GM21723 (cell line): ENCODE measurements around the gene TP53BP2.

Experiments
- ATAC-seq: cut with Tn5 transposase; IDR thresholded peaks from one replicate; pipeline ENCODE4 v1.9.1; 2021; ENCODE audit warnings: mild to moderate bottlenecking, moderate library complexity; ENCODE audit not compliant: unreplicated experiment

The TP53BP2 gene

DNA sequence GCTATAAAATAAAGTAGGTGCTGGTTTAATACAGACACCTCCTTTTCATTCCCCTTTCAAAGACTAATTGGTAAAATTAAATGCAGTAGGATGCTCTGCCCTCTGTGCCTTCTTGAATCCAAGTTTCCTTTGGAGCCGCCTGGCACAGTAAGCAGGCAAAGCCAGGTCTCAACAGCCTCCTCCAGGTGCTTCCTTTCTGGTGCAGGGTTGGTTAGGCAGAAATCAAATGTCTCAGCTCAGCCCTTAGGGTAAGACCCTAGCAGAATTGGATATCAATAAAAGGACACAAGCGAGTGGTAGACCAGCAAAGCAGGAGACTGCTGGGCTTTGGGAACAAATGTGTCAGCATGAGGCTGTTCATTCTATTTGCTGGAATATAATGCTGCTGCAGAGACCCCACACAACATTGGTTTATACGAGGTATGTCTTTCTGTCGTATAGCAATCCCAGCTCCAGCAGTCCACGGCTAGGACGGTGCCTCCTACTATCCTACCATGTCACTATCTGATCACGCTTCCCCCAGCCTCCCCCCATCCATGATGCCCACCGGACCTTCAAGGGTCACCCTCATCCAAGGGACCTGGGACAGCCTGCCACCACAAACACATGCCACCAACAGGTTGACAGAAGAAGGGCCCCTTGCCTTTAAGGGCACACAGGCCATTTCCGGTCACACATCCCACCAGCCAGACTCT, 75.0 kb downstream of the TP53BP2 start:
- no peak for ATAC-seq

DNA sequence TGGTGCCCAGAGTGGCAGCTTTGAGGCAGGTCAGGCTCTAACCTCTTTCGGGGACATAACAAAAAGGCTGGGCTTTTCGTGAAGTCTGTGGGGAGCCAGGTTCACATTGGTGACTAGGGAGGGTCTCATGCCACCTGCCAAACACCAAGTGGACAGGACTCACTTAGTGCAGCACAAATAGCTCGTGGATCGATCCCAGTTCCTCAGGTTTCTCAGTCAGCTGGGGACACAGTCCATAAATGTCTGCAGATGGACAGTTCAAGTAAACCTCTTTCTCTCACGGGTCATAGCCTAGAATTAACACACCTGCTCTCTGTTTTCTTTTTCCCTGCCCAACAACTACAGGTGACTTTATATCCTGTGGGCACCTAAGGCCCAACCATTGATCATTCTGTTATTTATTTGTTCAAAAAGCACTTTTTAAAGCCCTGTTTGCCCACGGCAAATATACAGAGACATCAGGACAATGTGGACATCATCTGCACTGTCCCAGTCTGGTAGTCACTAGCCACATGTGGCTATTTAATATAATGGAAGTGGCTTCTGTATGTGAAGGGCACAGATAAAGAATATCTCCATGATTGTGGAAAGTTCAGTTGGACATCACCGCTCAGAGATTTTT, 79.9 kb downstream of the TP53BP2 start:
- ATAC-seq, result no peak

- ATAC-seq, result no peak
Observed at GRCh38 chr1:223765036-223765718, 80.6 kb downstream of the TP53BP2 start.

DNA sequence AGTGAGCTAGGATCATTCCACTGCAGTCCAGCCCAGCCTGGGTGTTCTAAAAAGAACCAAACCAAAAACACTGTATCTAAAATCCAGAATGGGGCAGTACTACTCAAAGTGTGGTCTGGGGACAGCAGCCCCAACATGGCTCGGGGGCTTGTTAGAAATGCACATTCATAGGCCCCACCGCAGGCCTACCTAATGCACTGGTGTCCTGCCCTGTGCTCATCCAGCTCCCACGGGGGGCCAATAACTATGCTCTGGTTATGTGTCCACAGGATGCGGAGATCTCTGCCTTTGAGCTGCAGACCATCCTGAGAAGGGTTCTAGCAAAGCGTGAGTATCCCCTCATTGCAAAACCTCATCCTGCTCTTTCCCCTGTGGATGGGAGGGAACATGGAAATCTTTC, 81.9 kb downstream of the TP53BP2 start:
- ATAC-seq, result no peak

DNA sequence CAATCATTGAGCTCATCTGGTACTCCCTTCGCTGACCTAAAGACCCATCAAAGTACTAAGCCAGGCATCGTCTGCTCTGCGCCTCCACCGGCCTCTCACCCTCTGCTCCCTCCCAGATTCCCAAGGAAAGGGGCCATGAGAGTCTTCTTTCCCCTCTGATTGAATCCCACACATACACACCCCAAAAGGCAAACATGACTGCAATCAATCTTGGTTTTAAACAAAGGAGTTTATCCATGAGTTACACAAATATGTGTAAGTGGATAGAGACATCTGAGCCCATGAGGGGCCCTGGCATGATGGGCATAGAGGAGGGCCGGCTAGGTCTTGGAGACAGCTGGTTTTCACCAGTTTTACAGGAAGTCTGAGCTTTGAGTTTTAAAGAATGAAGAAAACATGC, 82.5 kb downstream of the TP53BP2 start:
- no peak for ATAC-seq

GRCh38 chr1:223761411-223761810, 84.3 kb downstream of the TP53BP2 start:
- no peak for ATAC-seq

DNA sequence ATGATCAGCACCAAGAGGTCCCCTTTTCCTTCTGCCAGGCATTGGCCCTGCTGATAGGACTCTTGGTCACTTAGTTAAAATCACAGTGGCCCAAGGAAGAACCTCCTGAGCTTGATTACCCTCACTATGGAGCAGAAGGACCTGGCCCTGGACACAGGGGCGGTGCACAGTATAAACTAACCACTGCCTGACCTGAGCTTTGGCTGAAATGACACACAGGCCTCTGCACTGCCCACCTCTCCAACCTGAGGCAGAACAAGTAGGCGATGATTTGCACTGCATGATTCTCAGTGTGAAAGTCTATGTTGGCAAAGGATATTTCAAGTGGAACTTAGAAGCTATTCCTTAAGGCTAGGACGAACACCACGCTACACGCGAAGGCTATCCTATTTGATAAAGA, 84.9 kb downstream of the TP53BP2 start:
- ATAC-seq, result no peak

- no peak for ATAC-seq
Observed at GRCh38 chr1:223759273-223759672, 86.5 kb downstream of the TP53BP2 start.

DNA sequence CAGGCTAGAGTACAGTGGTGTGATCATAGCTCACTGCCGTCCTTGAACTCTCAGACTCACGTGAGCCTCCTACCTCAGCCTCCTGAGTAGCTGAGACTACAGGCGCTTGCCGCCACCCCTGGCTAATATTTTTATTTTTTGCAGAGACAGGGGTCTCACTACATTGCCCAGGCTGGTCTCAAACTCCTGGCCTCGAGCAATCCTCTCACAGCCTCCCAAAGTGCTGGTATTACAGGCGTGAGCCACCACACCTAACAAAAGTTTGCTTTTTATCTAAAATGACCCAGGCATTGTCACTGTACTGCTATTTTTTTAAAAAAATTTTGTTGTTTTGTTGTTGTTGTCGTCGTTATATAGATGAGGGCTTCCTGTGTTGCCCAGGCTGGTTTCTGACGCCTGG, 87.0 kb downstream of the TP53BP2 start:
- ATAC-seq, result no peak

GRCh38 chr1:223756806-223757700, 88.7 kb downstream of the TP53BP2 start:
- ATAC-seq, result no peak

DNA sequence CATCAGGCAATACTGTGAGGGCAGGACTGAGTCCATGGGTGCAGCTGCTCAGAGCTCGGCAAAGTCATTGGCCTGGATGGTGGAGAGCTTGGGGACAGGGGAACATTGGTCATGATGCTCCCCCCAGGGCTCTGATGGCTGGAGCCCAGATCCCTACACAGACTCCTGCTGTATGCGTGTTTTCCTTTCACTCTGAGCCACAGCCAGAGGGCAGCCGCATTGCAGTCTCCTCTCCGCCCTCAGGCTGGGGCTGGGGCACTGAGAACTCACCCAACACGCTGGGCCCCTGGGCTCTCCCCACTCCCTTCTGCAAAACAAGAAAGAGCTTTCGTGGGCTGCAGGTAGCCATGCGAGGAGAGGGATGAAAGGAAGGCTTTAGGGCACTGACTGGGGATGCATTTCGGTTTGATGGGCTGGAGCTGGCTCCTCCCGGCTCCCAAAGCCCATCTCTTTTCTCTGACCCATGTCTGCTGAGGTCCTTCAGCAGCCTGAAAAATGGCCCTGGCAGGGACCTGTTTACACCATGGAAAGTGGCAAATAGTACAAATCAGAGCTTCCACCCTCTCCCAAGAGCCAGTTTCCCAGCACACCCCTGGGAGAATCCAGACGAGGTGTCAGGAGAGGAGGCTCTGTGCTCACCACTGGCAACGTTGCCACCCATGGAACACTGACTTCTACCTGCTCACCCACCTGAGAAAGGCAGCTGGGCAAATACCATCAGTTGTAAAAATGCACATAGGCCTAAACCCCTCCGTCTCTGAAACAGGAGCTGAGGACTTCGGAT, 89.6 kb downstream of the TP53BP2 start:
- ATAC-seq, result no peak

DNA sequence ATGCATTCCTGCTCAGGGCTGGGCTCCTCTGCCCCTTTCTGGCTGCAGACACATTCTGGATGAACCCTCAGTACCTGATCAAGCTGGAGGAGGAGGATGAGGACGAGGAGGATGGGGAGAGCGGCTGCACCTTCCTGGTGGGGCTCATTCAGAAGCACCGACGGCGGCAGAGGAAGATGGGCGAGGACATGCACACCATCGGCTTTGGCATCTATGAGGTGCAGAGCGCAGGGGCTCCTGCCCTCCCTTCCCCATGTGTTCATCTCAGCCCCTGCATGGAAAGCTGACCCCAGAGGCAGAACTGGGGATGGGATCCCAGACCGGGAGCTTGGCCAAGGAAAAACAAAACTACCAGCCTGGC, 90.3 kb downstream of the TP53BP2 start:
- no peak for ATAC-seq

- ATAC-seq, result no peak
Observed at GRCh38 chr1:223754681-223755431, 90.9 kb downstream of the TP53BP2 start.

- ATAC-seq, result no peak
Observed at GRCh38 chr1:223752721-223753515, 92.8 kb downstream of the TP53BP2 start.

GRCh38 chr1:223751696-223752095, 94.1 kb downstream of the TP53BP2 start:
- ATAC-seq, result no peak

DNA sequence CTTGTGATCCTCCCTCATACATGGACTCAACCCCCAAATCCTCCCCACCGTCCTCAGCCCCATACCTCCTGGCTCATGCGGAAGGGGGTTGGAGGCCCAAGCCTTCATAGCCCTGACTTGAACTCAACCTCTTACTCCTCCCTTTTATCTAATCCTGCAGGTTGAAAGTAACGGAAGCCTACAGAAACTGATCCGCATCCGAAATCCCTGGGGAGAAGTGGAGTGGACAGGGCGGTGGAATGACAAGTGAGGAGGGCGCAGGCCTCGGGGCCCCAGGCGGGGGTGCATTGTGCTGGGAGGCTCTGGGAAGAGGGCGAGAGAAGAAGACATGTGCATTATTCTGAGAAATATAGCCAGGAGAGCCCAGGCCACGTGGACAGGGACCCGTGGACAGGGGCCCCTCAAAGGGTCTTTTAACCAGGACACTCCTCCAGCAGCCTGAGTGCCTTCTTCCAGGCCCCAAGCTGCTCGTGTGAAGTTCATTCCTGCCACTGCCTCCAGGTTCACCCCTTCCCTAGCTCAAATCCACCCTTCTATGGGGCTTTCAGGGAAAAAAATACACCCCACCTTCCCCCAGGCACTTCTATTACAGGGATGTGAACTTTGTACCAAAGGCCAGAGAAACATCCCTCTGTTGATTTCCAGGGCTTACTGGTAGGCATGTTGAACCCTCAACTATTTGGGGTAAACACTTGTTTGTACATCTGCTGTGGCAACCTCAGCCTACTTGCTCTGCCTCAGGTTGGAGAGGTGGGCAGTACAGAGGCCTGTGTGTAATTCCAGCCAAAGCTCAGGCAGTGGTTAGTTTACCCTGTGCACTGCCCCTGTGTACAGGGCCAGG, 94.8 kb downstream of the TP53BP2 start:
- ATAC-seq, result no peak

GRCh38 chr1:223748773-223749733, 96.7 kb downstream of the TP53BP2 start:
- peak; percentile 78 for ATAC-seq
